ENCODE data around the gene HHEX.

Gene HHEX

GRCh38 chr10:92656266-92656961 lies 33.3 kb upstream of the HHEX start:
- TF ChIP-seq CTCF (IDR thresholded peaks at IDR 0.05; ENCODE audit: low read depth, low read length) (no peak), MAX (IDR thresholded peaks at IDR 0.05; ENCODE audit: low read depth, low read length) (no peak), POLR2A (IDR thresholded peaks at IDR 0.05; ENCODE audit: extremely low read depth, insufficient read length) (no peak), MYC (IDR thresholded peaks at IDR 0.05; ENCODE audit: low read depth, low read length) (no peak)
- no peak for DNase-seq (ENCODE audit: low read depth)
- H3K4me3 ChIP-seq (ENCODE audit: low read depth, low read length), result no peak overlapping the region

GRCh38 chr10:92657024-92657423 lies 32.7 kb upstream of the HHEX start:
- TF ChIP-seq CTCF (IDR thresholded peaks at IDR 0.05; ENCODE audit: low read depth, low read length) (no peak), MAX (IDR thresholded peaks at IDR 0.05; ENCODE audit: low read depth, low read length) (no peak)
- DNase-seq (ENCODE audit: low read depth), result peak; percentile 16

GRCh38 chr10:92662848-92663247 lies 26.9 kb upstream of the HHEX start:
- TF ChIP-seq POLR2A (IDR thresholded peaks at IDR 0.05; ENCODE audit: extremely low read depth, insufficient read length), result no peak
- no peak for TF ChIP-seq MAX (IDR thresholded peaks at IDR 0.05; ENCODE audit: low read depth, low read length)
- no peak for TF ChIP-seq CTCF (IDR thresholded peaks at IDR 0.05; ENCODE audit: low read depth, low read length)
- no peak for TF ChIP-seq MYC (IDR thresholded peaks at IDR 0.05; ENCODE audit: low read depth, low read length)
- no peak for DNase-seq (ENCODE audit: low read depth)
- no peak overlapping the region for H3K4me3 ChIP-seq (ENCODE audit: low read depth, low read length)

More at GRCh38 chr10:92657024-92657423, 32.7 kb upstream of the HHEX start:
- no peak overlapping the region for H3K4me3 ChIP-seq (ENCODE audit: low read depth, low read length)

- TF ChIP-seq MYC (IDR thresholded peaks at IDR 0.05; ENCODE audit: low read depth, low read length) (no peak), MAX (IDR thresholded peaks at IDR 0.05; ENCODE audit: low read depth, low read length) (no peak)
- no peak overlapping the region for H3K4me3 ChIP-seq (ENCODE audit: low read depth, low read length)
- no peak for DNase-seq (ENCODE audit: low read depth)
These were observed 25.4 kb upstream of the HHEX start for GRCh38 chr10:92664322-92664721.

GRCh38 chr10:92667078-92667477 lies 22.7 kb upstream of the HHEX start:
- H3K4me3 ChIP-seq (ENCODE audit: low read depth, low read length), result no peak overlapping the region
- DNase-seq (ENCODE audit: low read depth), result no peak
- TF ChIP-seq POLR2A (IDR thresholded peaks at IDR 0.05; ENCODE audit: extremely low read depth, insufficient read length) (no peak), CTCF (IDR thresholded peaks at IDR 0.05; ENCODE audit: low read depth, low read length) (no peak), MYC (IDR thresholded peaks at IDR 0.05; ENCODE audit: low read depth, low read length) (no peak), MAX (IDR thresholded peaks at IDR 0.05; ENCODE audit: low read depth, low read length) (no peak)

GRCh38 chr10:92677708-92678107 lies 12.0 kb upstream of the HHEX start:
- H3K4me3 ChIP-seq (ENCODE audit: low read depth, low read length), result no peak overlapping the region
- TF ChIP-seq POLR2A (IDR thresholded peaks at IDR 0.05; ENCODE audit: extremely low read depth, insufficient read length) (no peak), MYC (IDR thresholded peaks at IDR 0.05; ENCODE audit: low read depth, low read length) (no peak), CTCF (IDR thresholded peaks at IDR 0.05; ENCODE audit: low read depth, low read length) (no peak), MAX (IDR thresholded peaks at IDR 0.05; ENCODE audit: low read depth, low read length) (no peak)
- DNase-seq (ENCODE audit: low read depth), result no peak

Measured in NB4 (cell line).